ENCODE results near the gene ELOVL2. TPM values are rescaled to one million over a fixed set of nuclear protein-coding genes. Genes with fewer than 3 reads are reported as not detected.

ELOVL2 gene
- total RNA-seq, 1 experiment from 2014 or later = 0.47 TPM

GRCh38 chr6:11069760-11070159 is 25.7 kb upstream of the ELOVL2 start:
- no peak for DNase-seq
- Mint-ChIP-seq H3K4me3 (ENCODE audit: low read depth, unreplicated experiment) (no peak overlapping the region), H3K9me3 (ENCODE audit: low read depth, unreplicated experiment) (no peaks in the 10 kb centered on the region), H3K4me1 (ENCODE audit: low read depth, unreplicated experiment) (peaks cover 17% of the 10 kb centered on the region), H3K36me3 (ENCODE audit: insufficient read depth, unreplicated experiment) (no peaks in the 10 kb centered on the region), H3K27me3 (ENCODE audit: unreplicated experiment) (no peaks in the 10 kb centered on the region), H3K27ac (ENCODE audit: unreplicated experiment) (no peak overlapping the region)
- no peak for TF ChIP-seq CTCF (IDR thresholded peaks at IDR 0.05; ENCODE audit: unreplicated experiment)
- intact Hi-C loops (cut with micrococcal nuclease; ENCODE audit: unreplicated experiment) = loop anchor here (1.0 to 5.0 kb wide), 2 partner anchors 118 to 217 kb away; no protein-coding TSS in a partner anchor
- CTCF ChIA-PET = interaction anchor here (0.7 to 1.9 kb wide), 4 partner anchors 58 to 506 kb away, joined by 3 to 40 read pairs (median 15); no protein-coding TSS in a partner anchor
- no TSS peak for BruUV-seq (replicated peaks)

- no TSS peak for BruUV-seq (replicated peaks)
- no peak for DNase-seq
- TF ChIP-seq CTCF (IDR thresholded peaks at IDR 0.05; ENCODE audit: unreplicated experiment) = no peak
- H3K9me3 Mint-ChIP-seq (ENCODE audit: low read depth, unreplicated experiment) = no peaks in the 10 kb centered on the region
- H3K36me3 Mint-ChIP-seq (ENCODE audit: insufficient read depth, unreplicated experiment) = no peaks in the 10 kb centered on the region
- intact Hi-C loops (cut with micrococcal nuclease; ENCODE audit: unreplicated experiment) = loop anchor here (5.0 kb wide), 1 partner anchor 215 kb away; no protein-coding TSS in a partner anchor
- no peak overlapping the region for H3K4me3 Mint-ChIP-seq (ENCODE audit: low read depth, unreplicated experiment)
- no peak overlapping the region for H3K27ac Mint-ChIP-seq (ENCODE audit: unreplicated experiment)
- CTCF ChIA-PET = interaction anchor here (1.5 kb wide), 1 partner anchor 113 kb away, joined by 12 read pairs; no protein-coding TSS in a partner anchor
- H3K27me3 Mint-ChIP-seq (ENCODE audit: unreplicated experiment) = no peaks in the 10 kb centered on the region
- peaks cover 17% of the 10 kb centered on the region for H3K4me1 Mint-ChIP-seq (ENCODE audit: low read depth, unreplicated experiment)
Observed at GRCh38 chr6:11067348-11067747, 23.2 kb upstream of the ELOVL2 start.

DNA sequence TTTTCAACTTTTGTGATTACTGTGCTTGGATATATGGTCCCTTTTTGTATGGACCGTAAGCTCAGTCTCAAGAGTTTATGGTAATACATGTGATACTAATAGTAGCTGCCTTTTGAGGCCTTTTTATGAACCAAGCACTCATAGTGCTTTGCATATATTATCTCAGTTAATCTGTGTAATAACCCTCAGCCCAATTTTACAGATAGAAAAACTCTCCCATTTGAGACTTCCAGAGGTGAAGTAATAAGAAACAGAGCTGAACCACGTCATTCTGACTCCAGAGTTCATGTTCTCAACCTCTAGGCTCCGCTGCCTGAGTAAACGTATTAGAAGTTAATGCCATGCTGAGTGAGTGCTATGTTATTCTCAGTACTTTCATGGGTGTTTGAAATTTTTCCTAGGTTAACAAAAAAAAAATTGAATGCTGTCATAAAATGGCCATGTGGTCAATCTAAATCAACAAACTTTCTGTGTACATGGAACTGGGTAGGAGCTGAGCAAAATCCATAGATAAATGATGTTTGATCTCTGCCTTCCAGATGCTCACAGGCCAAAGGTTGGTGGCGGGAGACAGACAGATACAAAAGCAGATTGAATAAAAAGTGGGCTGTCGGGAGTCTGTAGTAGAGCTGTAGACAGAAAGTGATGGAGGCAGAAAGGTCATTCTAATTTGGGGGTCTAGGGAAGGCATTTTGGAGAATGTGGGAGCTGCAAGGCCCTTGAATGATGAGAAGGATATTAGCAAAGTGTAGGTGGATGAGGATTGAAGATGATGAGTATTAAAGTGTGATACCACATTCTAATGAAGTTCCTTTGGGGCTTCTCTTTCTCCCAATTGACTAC is 22.6 kb upstream of the ELOVL2 start:
- no peak overlapping the region for H3K27ac Mint-ChIP-seq (ENCODE audit: unreplicated experiment)
- H3K4me1 Mint-ChIP-seq (ENCODE audit: low read depth, unreplicated experiment) = peaks cover 17% of the 10 kb centered on the region
- no peak overlapping the region for H3K4me3 Mint-ChIP-seq (ENCODE audit: low read depth, unreplicated experiment)
- no peak for DNase-seq
- H3K27me3 Mint-ChIP-seq (ENCODE audit: unreplicated experiment) = no peaks in the 10 kb centered on the region
- H3K9me3 Mint-ChIP-seq (ENCODE audit: low read depth, unreplicated experiment) = no peaks in the 10 kb centered on the region
- CTCF ChIA-PET = interaction anchor here (1.5 kb wide), 1 partner anchor 112 kb away, joined by 12 read pairs; no protein-coding TSS in a partner anchor
- intact Hi-C loops (cut with micrococcal nuclease; ENCODE audit: unreplicated experiment) = loop anchor here (5.0 kb wide), 1 partner anchor 214 kb away; no protein-coding TSS in a partner anchor
- no peaks in the 10 kb centered on the region for H3K36me3 Mint-ChIP-seq (ENCODE audit: insufficient read depth, unreplicated experiment)
- no peak for TF ChIP-seq CTCF (IDR thresholded peaks at IDR 0.05; ENCODE audit: unreplicated experiment)
- no TSS peak for BruUV-seq (replicated peaks)

DNA sequence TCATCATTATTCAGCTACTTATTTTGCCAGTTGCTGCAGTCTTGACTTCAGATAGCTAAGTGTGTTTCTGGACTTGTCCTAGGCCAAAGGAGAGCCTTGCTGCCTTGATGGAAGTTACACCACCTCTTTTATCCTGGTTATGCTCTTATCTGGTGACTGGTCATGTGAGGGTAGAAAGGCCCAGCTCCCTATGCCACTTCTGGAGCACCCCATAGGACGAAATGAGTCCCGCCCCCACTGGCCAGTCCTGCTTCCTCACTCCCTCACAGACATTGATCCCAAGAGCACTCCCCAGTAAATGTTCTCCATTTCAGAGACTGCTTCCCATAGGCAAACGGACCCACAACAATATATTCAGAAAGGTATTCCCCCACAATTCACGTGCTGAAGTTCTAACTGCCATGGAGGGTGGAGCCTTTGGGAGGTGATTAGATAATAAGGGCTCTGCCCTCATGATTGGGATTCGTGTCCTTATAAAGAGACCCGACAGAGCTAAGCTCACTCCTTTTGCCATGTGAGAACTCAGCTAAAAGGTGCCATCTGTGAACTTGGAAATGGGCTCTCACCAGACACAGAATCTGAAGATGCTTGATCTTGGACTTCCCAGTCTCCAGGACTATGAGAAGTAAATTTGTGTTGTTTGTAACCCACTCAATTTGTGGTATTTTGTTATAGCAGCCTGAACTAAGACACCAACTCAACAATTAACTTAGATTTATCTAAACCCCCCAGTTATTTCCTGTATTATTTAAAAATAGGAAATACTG is 21.5 kb upstream of the ELOVL2 start:
- intact Hi-C loops (cut with micrococcal nuclease; ENCODE audit: unreplicated experiment) = loop anchor here (5.0 kb wide), 1 partner anchor 213 kb away; no protein-coding TSS in a partner anchor
- H3K4me3 Mint-ChIP-seq (ENCODE audit: low read depth, unreplicated experiment) = no peak overlapping the region
- DNase-seq = no peak
- no peak for TF ChIP-seq CTCF (IDR thresholded peaks at IDR 0.05; ENCODE audit: unreplicated experiment)
- H3K4me1 Mint-ChIP-seq (ENCODE audit: low read depth, unreplicated experiment) = peaks cover 17% of the 10 kb centered on the region
- H3K27me3 Mint-ChIP-seq (ENCODE audit: unreplicated experiment) = no peaks in the 10 kb centered on the region
- CTCF ChIA-PET = interaction anchor here (1.3 kb wide), 2 partner anchors 111 to 114 kb away, joined by 4 read pairs; no protein-coding TSS in a partner anchor
- H3K36me3 Mint-ChIP-seq (ENCODE audit: insufficient read depth, unreplicated experiment) = no peaks in the 10 kb centered on the region
- no TSS peak for BruUV-seq (replicated peaks)
- H3K9me3 Mint-ChIP-seq (ENCODE audit: low read depth, unreplicated experiment) = no peaks in the 10 kb centered on the region
- no peak overlapping the region for H3K27ac Mint-ChIP-seq (ENCODE audit: unreplicated experiment)
